HepG2 (cell line): ENCODE results near the gene RTEL1. TPM values are rescaled to one million over a fixed set of nuclear protein-coding genes. Genes with fewer than 3 reads are reported as not detected.

ENCODE experiments used
- CAMTA2 ChIP-seq: sonication (generic); formaldehyde crosslinking; IDR thresholded peaks from 2 replicates; pipeline ENCODE4 v1.4.0; 2020; ENCODE audit warnings: mild to moderate bottlenecking, missing genetic modification reagents, borderline replicate concordance
- DNMT3B ChIP-seq: conservative IDR thresholded peaks from 2 replicates; pipeline ENCODE4 v1.6.1; 2016; ENCODE audit warnings: missing biosample characterization, control low read depth
- FOXA1 ChIP-seq, 2 experiments: fragments of 450-650 bp in 1 of 2; sonication (generic) in 1 of 2; formaldehyde crosslinking in 1 of 2; IDR thresholded peaks; 2 replicates each; pipeline versions ENCODE4 v1.4.0 to v1.6.1; 2016 to 2020; ENCODE audit warnings: missing genetic modification reagents in 1 of 2
- FOXP1 ChIP-seq, 2 experiments: fragments of 450-650 bp in 1 of 2; IDR thresholded peaks; 2 replicates each; pipeline ENCODE4 v1.6.1; 2017 to 2018; ENCODE audit warnings: antibody characterized with exemption in 1 of 2
- NCOA2 ChIP-seq: sonication (generic); formaldehyde crosslinking; IDR thresholded peaks from 2 replicates; pipeline ENCODE4 v1.8.0; 2022; ENCODE audit warnings: inconsistent platforms
- NFIC ChIP-seq: IDR thresholded peaks from 2 replicates; pipeline ENCODE4 v1.6.1; 2012; ENCODE audit warnings: mild to moderate bottlenecking, low read length, inconsistent platforms
- SAP130 ChIP-seq: IDR thresholded peaks from 2 replicates; pipeline ENCODE4 v1.6.1; 2016; ENCODE audit warnings: low read depth
- SMAD3 ChIP-seq: sonication (generic); formaldehyde crosslinking; IDR thresholded peaks from 2 replicates; pipeline ENCODE4 v1.4.0; 2020; ENCODE audit warnings: missing genetic modification reagents
- polyA plus RNA-seq, 8 experiments: library from polyadenylated mRNA; depleted of rRNA in 3 of 8; stranded (reverse) in 7 of 8; unstranded in 1 of 8; fragments of >200 nt; fragmentation: Illumina TruSeq in 4 of 8; extraction: Trizol in 4 of 8; gene quantifications; 2 replicates each; pipeline versions ENCODE4 v1.2.1 to v1.2.3, GENCODE V29; 2011 to 2016; ENCODE audit warnings: low read depth in 4 of 8, missing spikeins in 1 of 8, mixed read lengths in 1 of 8; ENCODE audit not compliant: insufficient read depth in 1 of 8
- total RNA-seq, 5 experiments: library from RNA; depleted of rRNA; stranded (reverse); fragments of >200 nt; fragmentation: Illumina TruSeq; extraction: Trizol; gene quantifications; 2 replicates each; pipeline ENCODE4 v1.2.3, GENCODE V29; 2016; ENCODE audit warnings: low read depth in 1 of 5
- TF ChIP-seq, protein P1 (sequence below): sonication (generic); formaldehyde crosslinking; IDR thresholded peaks from 2 replicates; pipeline ENCODE4 v1.5.1; 2020; ENCODE audit warnings: mild to moderate bottlenecking, missing genetic modification reagents, moderate library complexity
- TF ChIP-seq, protein P2 (sequence below): sonication (generic); formaldehyde crosslinking; conservative IDR thresholded peaks from 2 replicates; pipeline ENCODE4 v1.8.1; 2023; ENCODE audit warnings: missing genetic modification reagents
- TF ChIP-seq, protein P3 (sequence below): sonication (generic); formaldehyde crosslinking; IDR thresholded peaks from 2 replicates; pipeline ENCODE4 v1.4.0; 2020; ENCODE audit warnings: mild to moderate bottlenecking, missing genetic modification reagents
- TF ChIP-seq, protein P4 (sequence below): sonication (generic); formaldehyde crosslinking; IDR thresholded peaks from 2 replicates; pipeline ENCODE4 v1.4.0; 2020; ENCODE audit warnings: missing genetic modification reagents

RTEL1 gene
- total and polyA plus RNA-seq, 2 of the 13 experiments (the other 11 are each of a cell fraction or from before 2014, with no cell fraction given): 21.8 to 36.4 TPM

DNA sequence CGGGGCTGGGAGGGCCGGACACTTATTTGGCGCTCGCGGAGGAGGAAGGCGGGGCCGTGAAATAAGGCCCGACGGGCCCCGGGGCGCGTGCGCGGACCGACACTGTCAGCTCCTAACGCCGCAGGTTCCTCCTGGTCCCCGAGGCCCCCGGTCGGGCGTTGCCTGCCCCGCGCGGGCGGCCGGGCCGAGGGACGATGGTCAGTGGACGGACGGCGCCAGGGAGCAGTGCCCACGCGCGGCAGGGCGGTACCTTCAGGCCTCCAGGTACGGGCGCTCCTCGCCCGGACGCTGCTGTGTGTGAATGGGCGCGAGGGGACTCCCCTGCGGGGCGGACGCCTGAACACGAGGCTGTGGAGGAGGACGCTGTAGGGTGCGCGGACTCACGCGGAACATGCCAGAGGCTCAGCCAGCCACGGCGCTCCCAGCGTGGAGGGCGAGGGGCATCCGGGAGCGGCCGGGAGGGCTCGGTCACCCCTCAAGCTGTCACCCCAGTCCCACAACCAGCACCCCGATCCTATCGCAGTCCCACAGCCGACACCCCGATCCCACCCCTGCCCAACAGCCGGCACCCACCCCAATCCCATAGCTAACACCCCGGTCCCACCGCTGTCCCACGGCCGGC, 30.9 kb upstream of the RTEL1 start (continued):
- TF ChIP-seq FOXA1 (IDR thresholded peaks at IDR 0.05): no peak
- TF ChIP-seq FOXA1 (CRISPR knock-in tag; IDR thresholded peaks at IDR 0.05): peak; percentile 23; the same call in 1 of the 2 replicates
- TF ChIP-seq NCOA2 (CRISPR knock-in tag): peak; percentile 44; the same call in 1 of the 2 replicates
- TF ChIP-seq CAMTA2 (CRISPR knock-in tag): no peak; the same call in 1 of the 2 replicates
- TF ChIP-seq, protein P1, sequence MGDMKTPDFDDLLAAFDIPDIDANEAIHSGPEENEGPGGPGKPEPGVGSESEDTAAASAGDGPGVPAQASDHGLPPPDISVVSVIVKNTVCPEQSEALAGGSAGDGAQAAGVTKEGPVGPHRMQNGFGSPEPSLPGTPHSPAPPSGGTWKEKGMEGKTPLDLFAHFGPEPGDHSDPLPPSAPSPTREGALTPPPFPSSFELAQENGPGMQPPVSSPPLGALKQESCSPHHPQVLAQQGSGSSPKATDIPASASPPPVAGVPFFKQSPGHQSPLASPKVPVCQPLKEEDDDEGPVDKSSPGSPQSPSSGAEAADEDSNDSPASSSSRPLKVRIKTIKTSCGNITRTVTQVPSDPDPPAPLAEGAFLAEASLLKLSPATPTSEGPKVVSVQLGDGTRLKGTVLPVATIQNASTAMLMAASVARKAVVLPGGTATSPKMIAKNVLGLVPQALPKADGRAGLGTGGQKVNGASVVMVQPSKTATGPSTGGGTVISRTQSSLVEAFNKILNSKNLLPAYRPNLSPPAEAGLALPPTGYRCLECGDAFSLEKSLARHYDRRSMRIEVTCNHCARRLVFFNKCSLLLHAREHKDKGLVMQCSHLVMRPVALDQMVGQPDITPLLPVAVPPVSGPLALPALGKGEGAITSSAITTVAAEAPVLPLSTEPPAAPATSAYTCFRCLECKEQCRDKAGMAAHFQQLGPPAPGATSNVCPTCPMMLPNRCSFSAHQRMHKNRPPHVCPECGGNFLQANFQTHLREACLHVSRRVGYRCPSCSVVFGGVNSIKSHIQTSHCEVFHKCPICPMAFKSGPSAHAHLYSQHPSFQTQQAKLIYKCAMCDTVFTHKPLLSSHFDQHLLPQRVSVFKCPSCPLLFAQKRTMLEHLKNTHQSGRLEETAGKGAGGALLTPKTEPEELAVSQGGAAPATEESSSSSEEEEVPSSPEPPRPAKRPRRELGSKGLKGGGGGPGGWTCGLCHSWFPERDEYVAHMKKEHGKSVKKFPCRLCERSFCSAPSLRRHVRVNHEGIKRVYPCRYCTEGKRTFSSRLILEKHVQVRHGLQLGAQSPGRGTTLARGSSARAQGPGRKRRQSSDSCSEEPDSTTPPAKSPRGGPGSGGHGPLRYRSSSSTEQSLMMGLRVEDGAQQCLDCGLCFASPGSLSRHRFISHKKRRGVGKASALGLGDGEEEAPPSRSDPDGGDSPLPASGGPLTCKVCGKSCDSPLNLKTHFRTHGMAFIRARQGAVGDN: peak; percentile 88
- 0 out of 2 replicates have a peak, but pooled peaks have one; percentile 49 for TF ChIP-seq DNMT3B
- TF ChIP-seq, protein P2, sequence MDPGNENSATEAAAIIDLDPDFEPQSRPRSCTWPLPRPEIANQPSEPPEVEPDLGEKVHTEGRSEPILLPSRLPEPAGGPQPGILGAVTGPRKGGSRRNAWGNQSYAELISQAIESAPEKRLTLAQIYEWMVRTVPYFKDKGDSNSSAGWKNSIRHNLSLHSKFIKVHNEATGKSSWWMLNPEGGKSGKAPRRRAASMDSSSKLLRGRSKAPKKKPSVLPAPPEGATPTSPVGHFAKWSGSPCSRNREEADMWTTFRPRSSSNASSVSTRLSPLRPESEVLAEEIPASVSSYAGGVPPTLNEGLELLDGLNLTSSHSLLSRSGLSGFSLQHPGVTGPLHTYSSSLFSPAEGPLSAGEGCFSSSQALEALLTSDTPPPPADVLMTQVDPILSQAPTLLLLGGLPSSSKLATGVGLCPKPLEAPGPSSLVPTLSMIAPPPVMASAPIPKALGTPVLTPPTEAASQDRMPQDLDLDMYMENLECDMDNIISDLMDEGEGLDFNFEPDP (CRISPR knock-in tag): 0 out of 2 replicates have a peak, but pooled peaks have one; percentile 74
- TF ChIP-seq, protein P3, sequence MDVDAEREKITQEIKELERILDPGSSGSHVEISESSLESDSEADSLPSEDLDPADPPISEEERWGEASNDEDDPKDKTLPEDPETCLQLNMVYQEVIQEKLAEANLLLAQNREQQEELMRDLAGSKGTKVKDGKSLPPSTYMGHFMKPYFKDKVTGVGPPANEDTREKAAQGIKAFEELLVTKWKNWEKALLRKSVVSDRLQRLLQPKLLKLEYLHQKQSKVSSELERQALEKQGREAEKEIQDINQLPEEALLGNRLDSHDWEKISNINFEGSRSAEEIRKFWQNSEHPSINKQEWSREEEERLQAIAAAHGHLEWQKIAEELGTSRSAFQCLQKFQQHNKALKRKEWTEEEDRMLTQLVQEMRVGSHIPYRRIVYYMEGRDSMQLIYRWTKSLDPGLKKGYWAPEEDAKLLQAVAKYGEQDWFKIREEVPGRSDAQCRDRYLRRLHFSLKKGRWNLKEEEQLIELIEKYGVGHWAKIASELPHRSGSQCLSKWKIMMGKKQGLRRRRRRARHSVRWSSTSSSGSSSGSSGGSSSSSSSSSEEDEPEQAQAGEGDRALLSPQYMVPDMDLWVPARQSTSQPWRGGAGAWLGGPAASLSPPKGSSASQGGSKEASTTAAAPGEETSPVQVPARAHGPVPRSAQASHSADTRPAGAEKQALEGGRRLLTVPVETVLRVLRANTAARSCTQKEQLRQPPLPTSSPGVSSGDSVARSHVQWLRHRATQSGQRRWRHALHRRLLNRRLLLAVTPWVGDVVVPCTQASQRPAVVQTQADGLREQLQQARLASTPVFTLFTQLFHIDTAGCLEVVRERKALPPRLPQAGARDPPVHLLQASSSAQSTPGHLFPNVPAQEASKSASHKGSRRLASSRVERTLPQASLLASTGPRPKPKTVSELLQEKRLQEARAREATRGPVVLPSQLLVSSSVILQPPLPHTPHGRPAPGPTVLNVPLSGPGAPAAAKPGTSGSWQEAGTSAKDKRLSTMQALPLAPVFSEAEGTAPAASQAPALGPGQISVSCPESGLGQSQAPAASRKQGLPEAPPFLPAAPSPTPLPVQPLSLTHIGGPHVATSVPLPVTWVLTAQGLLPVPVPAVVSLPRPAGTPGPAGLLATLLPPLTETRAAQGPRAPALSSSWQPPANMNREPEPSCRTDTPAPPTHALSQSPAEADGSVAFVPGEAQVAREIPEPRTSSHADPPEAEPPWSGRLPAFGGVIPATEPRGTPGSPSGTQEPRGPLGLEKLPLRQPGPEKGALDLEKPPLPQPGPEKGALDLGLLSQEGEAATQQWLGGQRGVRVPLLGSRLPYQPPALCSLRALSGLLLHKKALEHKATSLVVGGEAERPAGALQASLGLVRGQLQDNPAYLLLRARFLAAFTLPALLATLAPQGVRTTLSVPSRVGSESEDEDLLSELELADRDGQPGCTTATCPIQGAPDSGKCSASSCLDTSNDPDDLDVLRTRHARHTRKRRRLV (CRISPR knock-in tag): no peak
- no peak for TF ChIP-seq FOXP1 (IDR thresholded peaks at IDR 0.05)
- peak; percentile 33; the same call in 1 of the 2 replicates for TF ChIP-seq FOXP1 (CRISPR knock-in tag; IDR thresholded peaks at IDR 0.05)
- TF ChIP-seq NFIC: no peak
- TF ChIP-seq, protein P4, sequence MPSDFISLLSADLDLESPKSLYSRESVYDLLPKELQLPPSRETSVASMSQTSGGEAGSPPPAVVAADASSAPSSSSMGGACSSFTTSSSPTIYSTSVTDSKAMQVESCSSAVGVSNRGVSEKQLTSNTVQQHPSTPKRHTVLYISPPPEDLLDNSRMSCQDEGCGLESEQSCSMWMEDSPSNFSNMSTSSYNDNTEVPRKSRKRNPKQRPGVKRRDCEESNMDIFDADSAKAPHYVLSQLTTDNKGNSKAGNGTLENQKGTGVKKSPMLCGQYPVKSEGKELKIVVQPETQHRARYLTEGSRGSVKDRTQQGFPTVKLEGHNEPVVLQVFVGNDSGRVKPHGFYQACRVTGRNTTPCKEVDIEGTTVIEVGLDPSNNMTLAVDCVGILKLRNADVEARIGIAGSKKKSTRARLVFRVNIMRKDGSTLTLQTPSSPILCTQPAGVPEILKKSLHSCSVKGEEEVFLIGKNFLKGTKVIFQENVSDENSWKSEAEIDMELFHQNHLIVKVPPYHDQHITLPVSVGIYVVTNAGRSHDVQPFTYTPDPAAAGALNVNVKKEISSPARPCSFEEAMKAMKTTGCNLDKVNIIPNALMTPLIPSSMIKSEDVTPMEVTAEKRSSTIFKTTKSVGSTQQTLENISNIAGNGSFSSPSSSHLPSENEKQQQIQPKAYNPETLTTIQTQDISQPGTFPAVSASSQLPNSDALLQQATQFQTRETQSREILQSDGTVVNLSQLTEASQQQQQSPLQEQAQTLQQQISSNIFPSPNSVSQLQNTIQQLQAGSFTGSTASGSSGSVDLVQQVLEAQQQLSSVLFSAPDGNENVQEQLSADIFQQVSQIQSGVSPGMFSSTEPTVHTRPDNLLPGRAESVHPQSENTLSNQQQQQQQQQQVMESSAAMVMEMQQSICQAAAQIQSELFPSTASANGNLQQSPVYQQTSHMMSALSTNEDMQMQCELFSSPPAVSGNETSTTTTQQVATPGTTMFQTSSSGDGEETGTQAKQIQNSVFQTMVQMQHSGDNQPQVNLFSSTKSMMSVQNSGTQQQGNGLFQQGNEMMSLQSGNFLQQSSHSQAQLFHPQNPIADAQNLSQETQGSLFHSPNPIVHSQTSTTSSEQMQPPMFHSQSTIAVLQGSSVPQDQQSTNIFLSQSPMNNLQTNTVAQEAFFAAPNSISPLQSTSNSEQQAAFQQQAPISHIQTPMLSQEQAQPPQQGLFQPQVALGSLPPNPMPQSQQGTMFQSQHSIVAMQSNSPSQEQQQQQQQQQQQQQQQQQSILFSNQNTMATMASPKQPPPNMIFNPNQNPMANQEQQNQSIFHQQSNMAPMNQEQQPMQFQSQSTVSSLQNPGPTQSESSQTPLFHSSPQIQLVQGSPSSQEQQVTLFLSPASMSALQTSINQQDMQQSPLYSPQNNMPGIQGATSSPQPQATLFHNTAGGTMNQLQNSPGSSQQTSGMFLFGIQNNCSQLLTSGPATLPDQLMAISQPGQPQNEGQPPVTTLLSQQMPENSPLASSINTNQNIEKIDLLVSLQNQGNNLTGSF (CRISPR knock-in tag): peak; percentile 97
- peak; percentile 97 for TF ChIP-seq SAP130 (CRISPR knock-in tag)
- TF ChIP-seq SMAD3 (CRISPR knock-in tag): peak; percentile 30; the same call in 1 of the 2 replicates
